Central memory CD4-positive, alpha-beta T cell (primary cell): ENCODE data around the gene FOXF2.

Source experiments
- DNase-seq: peaks from one replicate; pipeline ENCODE4 v3.0.0; 2022

Gene FOXF2

GRCh38 chr6:1392813-1393640 is 3.7 kb downstream of the FOXF2 start:
- DNase-seq: no peak

- DNase-seq: no peak
These were observed 4.4 kb downstream of the FOXF2 start for GRCh38 chr6:1393641-1394283.

GRCh38 chr6:1394514-1395463 is 5.4 kb downstream of the FOXF2 start:
- DNase-seq: no peak

DNA sequence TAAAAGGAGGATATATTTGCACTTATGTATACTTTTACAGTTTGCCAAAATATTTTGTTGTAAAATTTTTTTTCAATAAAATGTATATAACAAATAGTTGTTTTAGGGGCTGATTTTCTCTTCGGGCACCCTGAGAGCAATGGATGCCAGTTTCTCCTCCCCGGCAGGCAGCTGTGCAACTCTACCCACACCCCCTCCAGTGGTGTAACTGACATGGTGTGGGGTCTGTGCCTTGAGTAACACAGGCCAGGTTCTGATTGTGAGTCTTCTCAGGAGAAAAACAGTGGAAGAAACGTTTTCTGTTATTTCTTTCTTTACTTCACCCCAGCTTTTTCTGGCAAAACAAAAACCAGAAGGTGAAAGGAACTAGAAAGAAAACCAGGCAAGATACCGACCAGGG is 6.1 kb downstream of the FOXF2 start:
- no peak for DNase-seq

DNA sequence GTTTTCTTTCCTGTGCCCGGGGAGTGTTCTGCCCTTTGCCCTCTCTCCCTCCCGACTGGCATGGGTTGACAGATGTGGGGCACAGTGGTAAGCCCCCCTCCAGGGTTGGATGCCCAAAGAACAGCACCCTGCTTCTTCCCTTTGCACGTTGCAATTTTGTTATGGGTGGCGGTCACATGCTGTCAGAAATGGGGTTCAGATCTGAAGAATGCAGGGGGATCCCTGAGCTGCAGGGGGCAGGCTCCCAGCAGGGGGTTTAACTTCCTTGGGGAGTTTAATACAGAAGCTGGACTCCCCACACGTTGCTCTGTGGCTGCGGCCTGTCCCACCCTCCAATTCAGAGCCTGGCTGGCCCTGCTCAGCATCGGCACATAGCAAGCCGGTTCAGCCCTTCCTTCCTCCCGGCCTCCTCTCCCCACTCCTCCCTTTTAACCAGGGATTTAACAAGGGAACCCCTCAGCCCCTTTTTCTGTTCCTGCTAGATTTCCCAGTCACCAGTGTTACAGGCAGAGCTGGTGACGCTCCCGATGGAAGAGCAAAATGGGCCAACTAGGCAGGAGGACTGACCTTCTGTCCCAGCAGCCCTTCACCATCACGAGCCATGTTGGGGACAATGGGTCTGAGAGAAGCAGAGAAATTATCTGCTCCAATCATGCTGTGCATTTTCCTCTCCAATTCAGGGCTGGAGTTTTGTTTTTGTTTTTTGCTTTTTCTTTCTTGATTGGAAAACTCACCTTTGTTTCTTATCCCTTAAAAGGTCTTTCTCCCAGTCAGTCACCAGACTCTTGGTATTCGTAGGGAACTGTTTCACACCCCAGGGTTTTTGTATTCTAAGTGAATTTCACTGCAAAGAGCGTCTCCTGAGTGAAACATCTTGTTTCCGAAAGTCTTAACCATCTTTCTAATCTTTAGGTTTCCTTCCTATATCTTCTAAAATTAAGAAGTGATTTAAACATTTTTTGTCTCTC is 6.8 kb downstream of the FOXF2 start:
- no peak for DNase-seq

DNA sequence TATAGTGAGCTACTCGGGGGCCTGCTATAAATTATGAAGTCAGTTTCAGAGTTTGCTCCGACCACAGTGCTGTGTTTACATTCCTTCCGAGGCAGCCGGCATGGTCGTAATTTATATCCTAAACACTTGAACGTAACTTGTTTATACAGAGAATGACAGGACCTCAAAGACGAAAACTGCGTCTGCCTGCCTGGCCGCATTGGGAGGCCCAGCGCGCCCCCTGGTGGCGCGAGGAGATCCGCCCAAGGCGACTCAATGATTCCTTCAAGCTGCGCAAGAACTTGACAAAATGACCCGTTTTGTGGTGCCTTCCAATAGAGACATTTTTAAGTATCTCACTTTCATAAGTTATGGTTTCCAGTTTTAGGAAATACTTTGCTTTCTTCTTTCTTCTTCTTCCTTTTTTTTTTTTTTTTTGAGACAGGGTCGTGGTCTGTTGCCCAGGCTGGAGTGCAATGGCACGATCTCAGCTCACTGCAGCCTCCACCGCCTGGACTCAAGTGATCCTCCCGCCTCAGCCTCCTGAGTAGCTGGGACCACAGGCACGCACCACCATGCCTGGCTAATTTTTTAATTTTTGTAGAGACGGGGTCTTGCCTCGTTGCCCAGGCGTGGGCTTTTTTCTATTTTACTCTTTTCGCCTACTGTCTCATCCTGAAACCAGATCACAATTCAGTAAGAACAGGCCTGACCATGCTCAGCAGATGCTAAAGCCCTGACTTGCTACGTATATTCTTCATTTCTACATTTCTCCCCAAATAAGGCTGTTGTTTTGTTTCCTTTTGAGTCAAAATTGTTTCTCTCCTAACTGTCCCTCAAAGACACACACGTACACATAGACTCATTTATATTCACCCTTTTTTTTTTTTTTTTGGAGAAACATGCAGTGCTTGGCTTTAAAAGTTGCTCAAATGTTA is 7.8 kb downstream of the FOXF2 start:
- peak; percentile 49 for DNase-seq

GRCh38 chr6:1399085-1399780 is 9.9 kb downstream of the FOXF2 start:
- DNase-seq: no peak

DNA sequence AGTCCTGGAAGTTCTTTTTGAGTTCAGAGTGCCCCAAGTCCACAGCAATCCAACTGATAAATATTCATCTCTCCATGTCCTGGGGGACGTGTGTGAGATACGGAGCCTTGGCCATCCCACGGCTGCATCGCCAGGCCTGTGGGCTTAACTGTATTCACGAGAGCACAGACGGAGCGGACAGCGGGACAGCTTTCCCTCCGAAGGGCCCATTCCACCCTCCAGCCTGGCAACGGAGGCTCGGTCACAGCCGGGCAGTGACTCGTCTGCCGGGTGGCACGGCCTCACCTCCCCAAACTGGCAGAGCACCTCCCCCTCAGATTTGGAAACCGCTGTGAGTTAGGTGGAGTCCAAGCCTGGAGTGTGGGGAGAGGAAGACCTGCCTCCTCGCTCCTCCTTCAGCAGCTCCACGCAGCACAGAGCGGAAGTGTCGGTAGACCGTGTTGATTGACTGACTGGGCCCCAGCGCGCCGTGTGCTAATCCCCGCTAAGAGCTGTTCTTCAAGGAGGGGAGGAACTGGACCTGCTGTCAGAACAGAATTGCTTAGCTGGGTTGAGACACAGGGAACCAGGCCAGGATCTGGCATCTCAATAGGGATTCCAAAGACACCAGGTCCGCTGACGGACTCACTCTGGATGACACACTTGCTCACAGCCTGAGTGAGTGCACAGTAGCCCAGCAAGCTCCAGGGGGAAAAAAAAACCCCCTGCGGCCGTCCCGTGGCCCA is 10.9 kb downstream of the FOXF2 start:
- no peak for DNase-seq

GRCh38 chr6:1402369-1402768 is 13.0 kb downstream of the FOXF2 start:
- DNase-seq: no peak

DNA sequence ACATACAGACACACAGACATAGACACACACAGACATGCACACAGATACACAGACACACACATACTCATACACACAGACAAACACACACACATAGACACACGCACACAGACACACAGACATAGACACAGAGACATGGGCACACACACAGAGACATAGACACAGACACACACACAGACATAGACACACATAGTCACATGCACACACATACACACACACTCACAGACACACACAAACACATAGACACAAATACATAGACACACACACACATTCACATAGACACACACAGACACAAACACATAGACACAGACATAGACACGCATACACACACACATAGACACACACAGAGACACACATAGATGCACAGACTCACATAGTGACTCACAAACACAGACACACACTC is 13.5 kb downstream of the FOXF2 start:
- no peak for DNase-seq

DNA sequence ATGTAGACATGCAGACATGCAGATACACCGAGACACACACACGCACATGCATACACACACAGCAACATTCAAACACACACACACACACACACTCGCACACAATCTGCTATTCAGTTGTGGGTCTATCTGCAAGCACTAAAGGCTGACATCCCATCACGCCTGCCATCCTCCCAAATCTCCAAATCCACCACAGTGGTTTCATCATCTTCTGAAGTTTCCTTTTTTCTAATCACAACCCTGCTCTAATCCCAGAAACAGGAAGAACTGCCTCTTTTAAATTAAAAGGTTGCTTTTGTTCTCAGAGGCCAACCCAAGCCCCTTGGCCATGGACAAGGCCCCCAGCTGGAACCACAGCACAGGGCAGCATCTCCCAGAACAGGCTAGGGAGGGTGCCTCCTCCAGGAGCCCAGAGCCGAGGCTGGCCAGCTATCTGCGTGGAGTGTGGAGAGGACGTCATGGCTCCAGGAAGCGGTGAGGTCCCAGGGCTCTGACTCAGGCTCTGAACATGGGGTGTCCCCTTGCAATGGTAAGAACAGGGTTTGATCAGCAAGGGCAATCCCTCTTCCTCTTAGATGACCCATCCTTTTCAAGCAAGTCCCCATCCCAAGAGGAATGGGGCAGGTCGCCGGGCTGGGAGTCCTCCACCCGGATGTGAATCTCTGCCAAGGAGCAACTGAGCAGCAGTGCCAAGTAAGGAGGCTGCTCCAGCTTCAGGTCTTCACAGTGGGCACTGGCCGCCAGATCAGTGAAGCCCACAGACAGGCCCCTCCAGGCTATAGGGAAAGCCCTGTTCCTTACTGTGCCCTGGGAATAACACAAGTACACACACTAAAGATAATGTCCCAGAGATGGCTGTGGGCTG is 14.7 kb downstream of the FOXF2 start:
- no peak for DNase-seq

DNA sequence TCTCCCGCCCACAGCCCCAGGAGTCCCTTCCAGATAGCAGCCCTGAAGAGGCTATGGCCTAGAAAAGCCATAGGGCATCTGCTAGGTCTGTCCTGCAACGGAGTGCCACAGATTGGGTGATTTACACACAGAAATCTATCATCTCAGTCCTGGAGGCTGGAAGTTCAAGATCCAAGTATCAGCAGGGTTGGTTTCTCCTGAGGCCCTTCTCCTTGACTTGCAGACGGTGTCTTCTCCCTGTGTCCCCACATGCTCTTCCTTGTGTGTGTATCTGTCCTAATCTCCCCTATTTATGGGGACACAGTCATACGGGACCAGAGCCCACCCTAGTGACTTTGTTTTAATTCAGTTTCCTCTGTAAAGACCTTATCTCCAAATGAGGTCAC is 15.3 kb downstream of the FOXF2 start:
- DNase-seq: no peak

DNA sequence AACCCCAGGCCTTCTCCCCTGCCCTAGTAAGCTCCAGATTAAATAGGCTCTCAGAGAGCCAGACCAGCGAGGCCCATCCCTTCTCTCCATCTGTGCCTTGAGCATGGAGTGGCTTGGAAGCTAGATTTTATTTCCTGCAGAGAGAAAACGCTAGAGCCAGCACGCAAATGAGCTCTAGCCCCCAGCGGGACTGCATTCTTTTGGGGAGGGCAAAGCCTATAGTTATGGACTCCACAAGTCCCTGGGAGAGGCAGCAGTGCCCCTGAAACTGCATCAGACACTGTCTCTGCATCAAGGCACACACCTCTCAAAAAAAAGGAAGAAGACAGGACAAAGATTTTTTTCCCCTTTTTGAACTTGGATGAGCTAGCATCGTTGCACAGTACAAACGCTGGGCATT is 15.8 kb downstream of the FOXF2 start:
- no peak for DNase-seq

- DNase-seq: no peak
These were observed 17.1 kb downstream of the FOXF2 start for GRCh38 chr6:1406306-1407072.

- DNase-seq: no peak
These were observed 18.2 kb downstream of the FOXF2 start for GRCh38 chr6:1407499-1407990.

GRCh38 chr6:1409774-1410465 is 20.5 kb downstream of the FOXF2 start:
- no peak for DNase-seq

GRCh38 chr6:1412901-1413300 is 23.5 kb downstream of the FOXF2 start:
- no peak for DNase-seq
